Sigmoid colon (tissue), 7 donors: ENCODE data around the gene GLS2. TPM values are rescaled to one million over a fixed set of nuclear protein-coding genes. Genes with fewer than 3 reads are reported as not detected.

Experiments
- DNase-seq: peaks from one replicate; pipeline ENCODE4 v3.0.0-alpha.2; 2019
- H3K27ac ChIP-seq, 4 donors: fragments of 200-600 bp; sonication (generic); one replicate each; pipeline ENCODE4 v1.5.1; 2016 to 2019; ENCODE audit warnings: mild to moderate bottlenecking in 1 of 4
- H3K27me3 ChIP-seq, 3 donors: fragments of 200-600 bp; sonication (generic); one replicate each; pipeline ENCODE4 v1.5.1; 2019; ENCODE audit warnings: mild to moderate bottlenecking in 1 of 3
- H3K36me3 ChIP-seq, 4 donors: fragments of 200-600 bp; sonication (generic); one replicate each; pipeline ENCODE4 v1.5.1; 2016 to 2019
- H3K4me1 ChIP-seq, 4 donors: fragments of 200-600 bp; sonication (generic); one replicate each; pipeline ENCODE4 v1.5.1; 2017 to 2019
- H3K4me3 ChIP-seq, 4 donors: fragments of 200-600 bp; sonication (generic); one replicate each; pipeline ENCODE4 v1.5.1; 2017 to 2019; ENCODE audit warnings: mild to moderate bottlenecking in 2 of 4, moderate library complexity in 1 of 4
- H3K9me3 ChIP-seq, 4 donors: fragments of 200-600 bp in 3 of 4; sonication (generic) in 3 of 4; one replicate each; pipeline versions ENCODE4 v1.5.1 to v1.6.1; 2013 to 2019
- EP300 ChIP-seq, 4 donors: sonication (generic); formaldehyde crosslinking; IDR thresholded peaks; one replicate each; pipeline ENCODE4 v1.6.1; 2017; ENCODE audit warnings: antibody characterized with exemption in 4 of 4
- POLR2A ChIP-seq, 2 donors: fragments of 450-650 bp; IDR thresholded peaks; one replicate each; pipeline ENCODE4 v1.6.1; 2016; ENCODE audit warnings: antibody characterized with exemption in 2 of 2, mild to moderate bottlenecking in 2 of 2, moderate library complexity in 2 of 2
- POLR2AphosphoS5 ChIP-seq, 4 donors: sonication (generic); formaldehyde crosslinking; IDR thresholded peaks; one replicate each; pipeline ENCODE4 v1.6.1; 2017; ENCODE audit warnings: antibody characterized with exemption in 4 of 4
- WGBS, 2 donors: extraction: QIAGEN DNeasy Blood & Tissue Kit; methylation state at CpG; one replicate each; pipeline ENCODE4 v1.1.7; 2013; 5-methylcytosine and 5-hydroxymethylcytosine counted together
- intact Hi-C: fragments of 100-400 bp; cut with DNase I; formaldehyde crosslinking; loops from one replicate; pipeline ENCODE4 v1.15.1; 2023
- polyA plus RNA-seq, 3 donors: library from polyadenylated mRNA; stranded (reverse); fragments of 200-250 nt; gene quantifications; one replicate each; pipeline ENCODE4 v1.2.3, GENCODE V29; 2013
- total RNA-seq, 4 donors: library from RNA; depleted of rRNA; stranded (reverse); fragments of >200 nt; gene quantifications; one replicate each; pipeline ENCODE4 v1.1.0, GENCODE V29; 2016
- TF ChIP-seq, protein P1 (sequence below), 4 experiments: fragments of 450-650 bp in 3 of 4; fragments of 200-600 bp in 1 of 4; IDR thresholded peaks; one replicate each; pipeline ENCODE4 v1.5.1; 2016 to 2019; ENCODE audit warnings: antibody characterized with exemption in 4 of 4, mild to moderate bottlenecking in 3 of 4, moderate library complexity in 2 of 4
- donor health status: healthy with polysubstance abuse.
- donor health status: Bipolar disorder and iron deficiency.
- donor health status: healthy.

Gene GLS2
- total and polyA plus RNA-seq, 7 donors = 0.66 to 3.5 (median 1.2) TPM; not detected in 2

- 0 to 1% methylated on average over 43 of the region's 43 CpGs for WGBS, 2 donors
- TF ChIP-seq POLR2AphosphoS5 (IDR thresholded peaks at IDR 0.05) (peak; percentile 90 to 96 (median 96)), POLR2A (IDR thresholded peaks at IDR 0.05) (peak; percentile 88 to 91), EP300 (IDR thresholded peaks at IDR 0.05) (peak in 2 of 4 donors; percentile 40 to 46)
- TF ChIP-seq, protein P1, sequence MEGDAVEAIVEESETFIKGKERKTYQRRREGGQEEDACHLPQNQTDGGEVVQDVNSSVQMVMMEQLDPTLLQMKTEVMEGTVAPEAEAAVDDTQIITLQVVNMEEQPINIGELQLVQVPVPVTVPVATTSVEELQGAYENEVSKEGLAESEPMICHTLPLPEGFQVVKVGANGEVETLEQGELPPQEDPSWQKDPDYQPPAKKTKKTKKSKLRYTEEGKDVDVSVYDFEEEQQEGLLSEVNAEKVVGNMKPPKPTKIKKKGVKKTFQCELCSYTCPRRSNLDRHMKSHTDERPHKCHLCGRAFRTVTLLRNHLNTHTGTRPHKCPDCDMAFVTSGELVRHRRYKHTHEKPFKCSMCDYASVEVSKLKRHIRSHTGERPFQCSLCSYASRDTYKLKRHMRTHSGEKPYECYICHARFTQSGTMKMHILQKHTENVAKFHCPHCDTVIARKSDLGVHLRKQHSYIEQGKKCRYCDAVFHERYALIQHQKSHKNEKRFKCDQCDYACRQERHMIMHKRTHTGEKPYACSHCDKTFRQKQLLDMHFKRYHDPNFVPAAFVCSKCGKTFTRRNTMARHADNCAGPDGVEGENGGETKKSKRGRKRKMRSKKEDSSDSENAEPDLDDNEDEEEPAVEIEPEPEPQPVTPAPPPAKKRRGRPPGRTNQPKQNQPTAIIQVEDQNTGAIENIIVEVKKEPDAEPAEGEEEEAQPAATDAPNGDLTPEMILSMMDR (IDR thresholded peaks at IDR 0.05) = peak in 1 of 4 experiments; percentile 9
- Histone ChIP-seq H3K27me3 (no peaks in the 10 kb centered on the region), H3K36me3 (no peaks in the 10 kb centered on the region), H3K9me3 (no peaks in the 10 kb centered on the region), H3K4me3 (peak within 1 kb of the TSS; percentile 64 to 80 (median 74)), H3K4me1 (peaks cover 0 to 22% (median 17%) of the 10 kb centered on the region in 4 donors), H3K27ac (peak within 1 kb of the TSS; percentile 84 to 90 (median 86))
- DNase-seq = peak; percentile 97
- intact Hi-C loops = loop anchor here (5.0 to 10.0 kb wide), 4 partner anchors 136 to 344 kb away; partner anchors contain the start of genes CNPY2, ESYT1 and PAN2
These were observed 19.6 kb downstream of the GLS2 start, which contains the start of gene SPRYD4 for GRCh38 chr12:56468216-56469006. Gene SPRYD4 (plus strand): TSS chr12:56468578. CDS start chr12:56468592, 14 bp downstream.

DNA sequence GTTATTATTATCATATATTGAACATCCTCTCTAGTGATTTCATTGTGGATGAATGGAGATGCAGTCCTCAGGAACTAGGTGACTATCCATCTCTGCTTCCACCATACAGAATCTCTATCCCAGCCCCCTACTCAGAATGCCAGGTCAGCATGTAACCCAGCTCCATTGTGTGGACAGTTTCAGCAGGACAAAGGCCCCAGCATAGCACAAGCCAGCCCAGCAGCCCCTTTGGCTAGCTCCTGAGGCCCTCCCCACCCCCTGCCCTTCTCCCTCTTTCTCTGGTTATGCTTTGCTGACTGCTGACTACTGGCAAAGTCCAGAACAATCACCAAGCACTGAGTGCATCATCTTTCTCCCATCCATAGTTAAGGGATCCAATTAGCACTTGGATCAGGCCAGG, 25.4 kb downstream of the GLS2 start:
- peak; percentile 19 for DNase-seq
- intact Hi-C loops = loop anchor here (10.0 kb wide), 1 partner anchor 338 kb away; the partner anchor contains the start of gene ESYT1
- no peaks in the 10 kb centered on the region for H3K27me3 ChIP-seq
- TF ChIP-seq, protein P1 (IDR thresholded peaks at IDR 0.05) = no peak
- no peak for TF ChIP-seq EP300 (IDR thresholded peaks at IDR 0.05)
- TF ChIP-seq POLR2AphosphoS5 (IDR thresholded peaks at IDR 0.05) = no peak
- TF ChIP-seq POLR2A (IDR thresholded peaks at IDR 0.05) = no peak
- no peak overlapping the region for H3K4me3 ChIP-seq
- H3K27ac ChIP-seq = no peak overlapping the region
- H3K36me3 ChIP-seq = no peaks in the 10 kb centered on the region
- peaks cover 0 to 5% (median 0%) of the 10 kb centered on the region in 4 donors for H3K4me1 ChIP-seq
- H3K9me3 ChIP-seq = no peaks in the 10 kb centered on the region

DNA sequence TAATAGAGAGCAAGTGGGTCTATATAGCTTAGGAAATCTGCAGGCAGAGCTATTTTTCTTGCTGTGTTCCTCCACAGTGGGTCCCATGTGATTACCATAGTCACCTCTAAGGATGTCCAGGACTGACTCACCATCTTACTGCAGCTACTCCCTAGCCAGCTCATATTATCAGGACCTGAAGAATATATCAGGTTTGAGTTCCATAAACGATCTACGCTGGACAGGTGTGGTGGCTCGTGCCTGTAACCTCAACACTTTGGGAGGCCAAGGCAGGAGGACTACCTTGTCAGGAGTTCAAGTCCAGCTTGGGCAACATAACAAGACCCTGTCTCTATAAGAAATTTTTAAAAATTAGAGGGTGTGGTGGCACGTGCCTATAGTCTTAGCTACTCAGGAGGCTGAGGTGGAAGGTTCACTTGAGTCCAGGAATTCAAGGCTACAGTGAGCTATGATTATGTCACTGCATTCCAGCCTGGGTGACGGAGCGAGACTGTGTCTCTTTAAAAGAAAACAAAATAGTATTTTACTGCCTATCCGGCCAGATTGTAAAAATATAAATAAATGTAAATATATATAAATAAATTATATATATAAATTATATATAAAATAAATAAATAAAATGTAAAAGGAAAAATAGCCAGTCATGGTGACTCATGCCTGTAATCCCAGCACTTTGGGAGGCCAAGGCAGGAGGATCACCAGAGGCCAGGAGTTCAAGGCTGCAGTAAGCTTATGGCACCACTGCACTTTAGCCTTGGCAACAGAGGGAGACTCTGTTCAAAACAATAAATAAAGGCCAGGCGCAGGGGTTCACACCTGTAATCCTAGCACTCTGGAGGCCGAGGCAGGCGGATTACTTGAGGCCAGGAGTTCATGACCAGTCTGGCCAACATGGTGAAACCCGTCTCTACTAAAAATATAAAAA, 26.5 kb downstream of the GLS2 start:
- Histone ChIP-seq H3K27me3 (no peaks in the 10 kb centered on the region), H3K9me3 (no peaks in the 10 kb centered on the region), H3K36me3 (no peaks in the 10 kb centered on the region), H3K4me1 (peaks cover 0 to 4% (median 0%) of the 10 kb centered on the region in 4 donors), H3K27ac (no peak overlapping the region), H3K4me3 (no peak overlapping the region)
- intact Hi-C loops = loop anchor here (10.0 kb wide), 1 partner anchor 337 kb away; the partner anchor contains the start of gene ESYT1
- peak; percentile 41 for DNase-seq
- WGBS, 2 donors = 79 to 89% methylated on average over 11 of the region's 11 CpGs
- TF ChIP-seq, protein P1 (IDR thresholded peaks at IDR 0.05) = no peak
- TF ChIP-seq POLR2AphosphoS5 (IDR thresholded peaks at IDR 0.05) (no peak), POLR2A (IDR thresholded peaks at IDR 0.05) (no peak), EP300 (IDR thresholded peaks at IDR 0.05) (no peak)

- Histone ChIP-seq H3K4me1 (no peaks in the 10 kb centered on the region), H3K27ac (no peak overlapping the region), H3K4me3 (no peak overlapping the region), H3K27me3 (no peaks in the 10 kb centered on the region), H3K9me3 (no peaks in the 10 kb centered on the region), H3K36me3 (no peaks in the 10 kb centered on the region)
- no peak for TF ChIP-seq POLR2AphosphoS5 (IDR thresholded peaks at IDR 0.05)
- TF ChIP-seq EP300 (IDR thresholded peaks at IDR 0.05) = no peak
- no peak for TF ChIP-seq POLR2A (IDR thresholded peaks at IDR 0.05)
- TF ChIP-seq, protein P1 (IDR thresholded peaks at IDR 0.05) = no peak
- intact Hi-C loops = no loop called here
- WGBS, 2 donors = 83 to 94% methylated on average over 4 of the region's 4 CpGs
- no peak for DNase-seq
These were observed 30.1 kb downstream of the GLS2 start for GRCh38 chr12:56457817-56458216.
